K562 (cell line): ENCODE data around the gene NOTCH3.

Experiments
- EZH2 ChIP-seq: IDR thresholded peaks from 2 replicates; pipeline ENCODE4 v1.6.1; 2012; ENCODE audit warnings: low read depth, mild to moderate bottlenecking, inconsistent platforms, low read length, borderline replicate concordance
- JUNB ChIP-seq: fragments of 450-650 bp; formaldehyde crosslinking; conservative IDR thresholded peaks from 2 replicates; pipeline ENCODE4 v1.4.0; 2020; ENCODE audit warnings: mild to moderate bottlenecking
- NR3C1 ChIP-seq: sonication (generic); formaldehyde crosslinking; IDR thresholded peaks from 2 replicates; pipeline ENCODE4 v1.8.1; 2022; ENCODE audit warnings: missing genetic modification reagents
- RBFOX2 ChIP-seq: fragments of 200-400 bp; formaldehyde crosslinking; IDR thresholded peaks from 2 replicates; pipeline ENCODE4 v1.6.1; 2017; ENCODE audit warnings: low read depth, mild to moderate bottlenecking, low read length, moderate library complexity
- REST ChIP-seq, 2 experiments: fragments of 450-650 bp; formaldehyde crosslinking in 1 of 2; IDR thresholded peaks; 2 replicates each; pipeline versions ENCODE4 v1.4.0 to v1.6.1; 2014 to 2020; ENCODE audit warnings: mild to moderate bottlenecking in 2 of 2, borderline replicate concordance in 1 of 2, low read depth in 1 of 2
- SRF ChIP-seq, 2 experiments: fragments of 250-450, 450-650 bp in 1 of 2; sonication (Bioruptor Pico) in 1 of 2; sonication (generic) in 1 of 2; formaldehyde crosslinking; IDR thresholded peaks; 2 replicates each; pipeline versions ENCODE4 v1.5.0 to v1.5.1; 2020 to 2022; ENCODE audit warnings: mild to moderate bottlenecking in 1 of 2, missing genetic modification reagents in 1 of 2
- TF ChIP-seq, protein P1 (sequence below): fragments of 450-650 bp; IDR thresholded peaks from 2 replicates; pipeline ENCODE4 v1.6.1; 2016; ENCODE audit warnings: borderline replicate concordance
- TF ChIP-seq, protein P2 (sequence below), 3 experiments: IDR thresholded peaks in 2 of 3; conservative IDR thresholded peaks in 1 of 3; 2 replicates each; pipeline ENCODE4 v1.5.1; 2011 to 2012; ENCODE audit warnings: low read length in 3 of 3, mild to moderate bottlenecking in 3 of 3, control low read depth in 2 of 3, improper control_type of control experiment in 1 of 3, inconsistent platforms in 1 of 3, low read depth in 1 of 3, mixed read lengths in 1 of 3, moderate library complexity in 1 of 3; ENCODE audit not compliant: insufficient read depth in 2 of 3

DNA sequence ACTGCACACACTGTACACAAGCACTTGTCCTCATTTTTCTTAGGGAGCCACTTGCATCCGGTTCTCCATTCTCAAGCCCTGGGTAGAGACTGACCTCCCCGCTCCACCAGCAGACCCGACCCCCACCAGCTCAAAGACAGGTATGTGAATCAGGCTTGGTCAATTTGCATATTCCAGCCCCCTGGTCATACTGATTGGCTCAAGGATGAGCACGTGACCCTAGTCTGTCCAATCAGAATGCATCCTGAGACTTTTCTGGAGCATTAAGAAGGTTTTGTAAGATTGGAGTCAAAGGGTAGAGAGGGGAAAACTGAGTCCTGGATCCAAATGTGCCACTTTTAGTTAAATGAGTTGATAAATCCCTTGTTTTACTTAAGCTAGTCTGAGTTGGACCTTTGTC, 34.1 kb downstream of the NOTCH3 start:
- TF ChIP-seq RBFOX2 (no peak), SRF (CRISPR knock-in tag; IDR thresholded peaks at IDR 0.05) (no peak), NR3C1 (CRISPR knock-in tag) (no peak), REST (IDR thresholded peaks at IDR 0.05; ENCODE audit: borderline replicate concordance) (no peak), REST (CRISPR knock-in tag; IDR thresholded peaks at IDR 0.05; ENCODE audit: low read depth) (no peak), JUNB (no peak), EZH2 (no peak)
- TF ChIP-seq, protein P1, sequence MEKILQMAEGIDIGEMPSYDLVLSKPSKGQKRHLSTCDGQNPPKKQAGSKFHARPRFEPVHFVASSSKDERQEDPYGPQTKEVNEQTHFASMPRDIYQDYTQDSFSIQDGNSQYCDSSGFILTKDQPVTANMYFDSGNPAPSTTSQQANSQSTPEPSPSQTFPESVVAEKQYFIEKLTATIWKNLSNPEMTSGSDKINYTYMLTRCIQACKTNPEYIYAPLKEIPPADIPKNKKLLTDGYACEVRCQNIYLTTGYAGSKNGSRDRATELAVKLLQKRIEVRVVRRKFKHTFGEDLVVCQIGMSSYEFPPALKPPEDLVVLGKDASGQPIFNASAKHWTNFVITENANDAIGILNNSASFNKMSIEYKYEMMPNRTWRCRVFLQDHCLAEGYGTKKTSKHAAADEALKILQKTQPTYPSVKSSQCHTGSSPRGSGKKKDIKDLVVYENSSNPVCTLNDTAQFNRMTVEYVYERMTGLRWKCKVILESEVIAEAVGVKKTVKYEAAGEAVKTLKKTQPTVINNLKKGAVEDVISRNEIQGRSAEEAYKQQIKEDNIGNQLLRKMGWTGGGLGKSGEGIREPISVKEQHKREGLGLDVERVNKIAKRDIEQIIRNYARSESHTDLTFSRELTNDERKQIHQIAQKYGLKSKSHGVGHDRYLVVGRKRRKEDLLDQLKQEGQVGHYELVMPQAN = no peak
- TF ChIP-seq, protein P2, sequence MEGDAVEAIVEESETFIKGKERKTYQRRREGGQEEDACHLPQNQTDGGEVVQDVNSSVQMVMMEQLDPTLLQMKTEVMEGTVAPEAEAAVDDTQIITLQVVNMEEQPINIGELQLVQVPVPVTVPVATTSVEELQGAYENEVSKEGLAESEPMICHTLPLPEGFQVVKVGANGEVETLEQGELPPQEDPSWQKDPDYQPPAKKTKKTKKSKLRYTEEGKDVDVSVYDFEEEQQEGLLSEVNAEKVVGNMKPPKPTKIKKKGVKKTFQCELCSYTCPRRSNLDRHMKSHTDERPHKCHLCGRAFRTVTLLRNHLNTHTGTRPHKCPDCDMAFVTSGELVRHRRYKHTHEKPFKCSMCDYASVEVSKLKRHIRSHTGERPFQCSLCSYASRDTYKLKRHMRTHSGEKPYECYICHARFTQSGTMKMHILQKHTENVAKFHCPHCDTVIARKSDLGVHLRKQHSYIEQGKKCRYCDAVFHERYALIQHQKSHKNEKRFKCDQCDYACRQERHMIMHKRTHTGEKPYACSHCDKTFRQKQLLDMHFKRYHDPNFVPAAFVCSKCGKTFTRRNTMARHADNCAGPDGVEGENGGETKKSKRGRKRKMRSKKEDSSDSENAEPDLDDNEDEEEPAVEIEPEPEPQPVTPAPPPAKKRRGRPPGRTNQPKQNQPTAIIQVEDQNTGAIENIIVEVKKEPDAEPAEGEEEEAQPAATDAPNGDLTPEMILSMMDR (IDR thresholded peaks at IDR 0.05 in 2 of 3, conservative IDR thresholded peaks at IDR 0.05 in 1 of 3; ENCODE audit: insufficient read depth in 2 of 3, low read depth in 1 of 3, low read length in 3 of 3) = no peak
